K562 (cell line): ENCODE measurements around the gene ICOSLG. TPM values are rescaled to one million over a fixed set of nuclear protein-coding genes. Genes with fewer than 3 reads are reported as not detected.

ENCODE experiments used
- CHD4 ChIP-seq: fragments of 200-600 bp; sonication (generic); IDR thresholded peaks from 3 replicates; pipeline ENCODE4 v1.6.1; 2012; ENCODE audit warnings: low read depth, mild to moderate bottlenecking, mixed read lengths, low read length, inconsistent platforms; ENCODE audit not compliant: insufficient read depth, insufficient replicate concordance, poor library complexity, severe bottlenecking
- ILF3 ChIP-seq: fragments of 450-650 bp; IDR thresholded peaks from 2 replicates; pipeline ENCODE4 v1.6.1; 2018; ENCODE audit warnings: antibody characterized with exemption, mild to moderate bottlenecking, moderate library complexity, borderline replicate concordance
- KLF6 ChIP-seq: fragments of 250-450 bp; sonication (Bioruptor Pico); IDR thresholded peaks from 2 replicates; pipeline ENCODE4 v1.4.0; 2020; ENCODE audit warnings: mild to moderate bottlenecking, moderate library complexity, borderline replicate concordance
- TEAD1 ChIP-seq, 2 experiments: fragments of 450-650 bp in 1 of 2; sonication (generic) in 1 of 2; formaldehyde crosslinking; IDR thresholded peaks; 2 replicates each; pipeline versions ENCODE4 v1.4.0 to v1.8.0; 2020 to 2022; ENCODE audit warnings: mild to moderate bottlenecking in 2 of 2, missing genetic modification reagents in 1 of 2
- ZMIZ1 ChIP-seq, 2 experiments: fragments of 150-350 bp in 1 of 2; IDR thresholded peaks; 2 replicates each; pipeline ENCODE4 v1.6.1; 2012 to 2016; ENCODE audit warnings: low read depth in 2 of 2, low read length in 2 of 2, mild to moderate bottlenecking in 1 of 2, moderate library complexity in 1 of 2
- ZNF695 ChIP-seq: fragments of 450-650 bp; formaldehyde crosslinking; IDR thresholded peaks from 2 replicates; pipeline ENCODE4 v1.4.0; 2020; ENCODE audit warnings: mild to moderate bottlenecking, moderate library complexity
- polyA plus RNA-seq, 8 experiments: library from polyadenylated mRNA; depleted of rRNA in 4 of 8; stranded (reverse) in 5 of 8; unstranded in 3 of 8; fragments of >200 nt; fragmentation: Nextera tagmentation in 2 of 8; fragmentation: Illumina TruSeq in 1 of 8; extraction: Ambion mirVana in 2 of 8; extraction: Trizol in 1 of 8; gene quantifications; 2 replicates each; pipeline versions ENCODE4 v1.2.1 to v1.2.3, GENCODE V29; 2011 to 2014; ENCODE audit warnings: inconsistent platforms in 1 of 8, missing spikeins in 1 of 8
- total RNA-seq, 7 experiments: library from RNA; depleted of rRNA in 6 of 7; stranded (reverse); fragments of >200 nt in 6 of 7; fragmentation: Illumina TruSeq in 2 of 7; extraction: Trizol in 2 of 7; gene quantifications; 2 replicates each; pipeline versions ENCODE4 v1.2.1 to v1.2.3, GENCODE V29; 2011 to 2021; ENCODE audit warnings: low replicate concordance in 1 of 7

ICOSLG gene
- total and polyA plus RNA-seq, 9 of the 15 experiments (the other 6 are each of a cell fraction or from before 2014, with no cell fraction given): 0.01 to 1.4 (median 0.15) TPM

- TF ChIP-seq ZNF695 (no peak), KLF6 (no peak), ILF3 (no peak), ZMIZ1 (IDR thresholded peaks at IDR 0.05; ENCODE audit: low read depth in 2 of 2, low read length in 2 of 2) (no peak), TEAD1 (CRISPR knock-in tag; IDR thresholded peaks at IDR 0.05) (no peak), CHD4 (no peak)
These were observed 20.3 kb upstream of the ICOSLG start (continued) for GRCh38 chr21:44260791-44261631.
